Measurements from ENCODE around the gene LZTS2.
"Not testable (repeated sequence)": the region's sequence is repeated elsewhere in the genome, so short reads cannot be mapped to it uniquely, and the experiment has no call there.

The LZTS2 gene

DNA sequence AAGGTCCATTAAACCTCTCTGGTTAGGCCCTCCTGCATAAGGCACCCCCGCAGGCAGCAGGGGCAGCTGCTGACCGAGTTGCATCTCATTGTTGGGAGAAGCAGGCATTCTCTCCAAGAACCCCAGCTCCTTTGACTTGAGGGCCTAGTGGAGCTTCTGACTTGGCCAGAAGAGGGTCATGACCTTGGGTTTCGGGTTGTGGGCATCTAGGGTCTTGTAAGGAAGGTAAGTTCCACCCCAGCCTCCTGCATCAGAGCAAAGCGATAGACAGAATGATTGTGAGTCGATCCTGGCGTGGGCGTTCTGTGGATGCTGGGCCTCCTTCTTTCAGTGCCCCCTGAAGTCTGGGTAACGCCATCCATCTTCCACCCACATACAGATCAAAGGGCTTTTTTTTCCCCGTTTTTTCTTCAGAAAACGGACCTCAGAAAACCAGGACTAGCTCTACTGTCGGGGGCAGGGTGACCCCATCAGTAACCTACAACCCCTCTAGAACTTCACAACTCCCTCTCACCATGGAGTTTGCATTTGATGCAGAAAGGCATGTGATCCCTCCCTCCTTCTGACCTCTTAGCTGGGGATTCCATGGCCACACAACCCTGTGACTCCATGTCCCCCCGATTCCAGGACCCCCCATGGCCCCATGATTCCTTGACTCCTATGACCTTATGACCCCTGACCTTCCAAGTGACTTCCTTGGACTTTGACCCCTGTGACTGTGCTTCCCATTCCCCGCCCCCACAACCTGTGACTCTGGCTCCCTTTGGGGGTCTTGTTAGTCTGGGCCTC is 27.3 kb upstream of the LZTS2 start:
- H3K27ac Mint-ChIP-seq: no peak overlapping the region
- no peak overlapping the region for H3K4me3 Mint-ChIP-seq
- H3K4me1 Mint-ChIP-seq (ENCODE audit: low read depth): peaks cover 10% of the 10 kb centered on the region

DNA sequence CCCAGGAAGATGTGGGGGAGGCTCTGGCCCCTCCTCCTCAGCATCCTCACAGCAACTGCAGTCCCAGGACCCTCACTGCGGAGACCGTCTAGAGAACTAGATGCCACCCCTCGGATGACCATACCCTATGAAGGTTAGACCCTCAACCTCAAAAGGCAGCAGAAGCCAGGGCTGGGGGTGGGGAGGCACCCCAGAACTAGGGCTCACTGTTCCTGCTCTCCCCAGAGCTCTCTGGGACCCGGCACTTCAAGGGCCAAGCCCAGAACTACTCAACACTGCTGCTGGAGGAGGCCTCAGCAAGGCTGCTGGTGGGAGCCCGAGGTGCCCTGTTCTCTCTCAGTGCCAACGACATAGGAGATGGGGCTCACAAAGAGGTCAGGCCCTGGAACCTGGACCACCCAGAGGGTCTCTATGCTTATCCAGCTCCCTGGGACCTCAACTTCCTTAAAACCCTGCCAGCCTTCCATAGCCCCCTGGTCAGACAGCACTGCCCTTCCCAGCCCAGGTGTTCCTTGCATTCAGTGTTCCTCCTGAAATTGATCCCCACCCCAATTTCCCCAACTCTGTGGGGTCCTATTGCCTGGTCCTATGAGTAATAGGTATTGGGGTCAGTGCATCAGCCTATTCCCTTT is 26.6 kb upstream of the LZTS2 start:
- Mint-ChIP-seq H3K4me1 (ENCODE audit: low read depth) (peaks cover 10% of the 10 kb centered on the region), H3K9me3 (no peaks in the 10 kb centered on the region), H3K27me3 (ENCODE audit: low read depth) (peaks cover 8% of the 10 kb centered on the region), H3K36me3 (ENCODE audit: low read depth) (peaks cover 2% of the 10 kb centered on the region), H3K27ac (no peak overlapping the region), H3K4me3 (no peak overlapping the region)

More for the DNA sequence above, 27.3 kb upstream of the LZTS2 start:
- peaks cover 8% of the 10 kb centered on the region for H3K27me3 Mint-ChIP-seq (ENCODE audit: low read depth)
- peaks cover 3% of the 10 kb centered on the region for H3K36me3 Mint-ChIP-seq (ENCODE audit: low read depth)
- no peaks in the 10 kb centered on the region for H3K9me3 Mint-ChIP-seq

DNA sequence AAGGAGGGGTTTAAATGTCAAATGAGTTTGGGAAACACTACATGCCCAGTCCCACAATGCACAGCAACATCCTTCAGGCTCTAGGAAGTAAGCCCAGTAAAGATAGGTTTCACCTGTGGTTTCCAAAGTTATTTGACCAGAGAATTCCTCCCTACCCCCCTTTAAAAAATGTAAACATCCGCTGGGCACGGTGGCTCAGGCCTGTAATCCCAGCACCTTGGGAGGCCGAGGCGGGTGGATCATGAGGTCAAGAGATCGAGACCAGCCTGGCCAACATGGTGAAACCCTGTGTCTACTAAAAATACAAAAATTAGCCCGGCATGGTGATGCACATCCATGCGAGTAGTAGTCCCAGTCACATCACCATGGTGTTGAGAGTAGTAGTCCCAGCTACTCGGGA is 24.2 kb upstream of the LZTS2 start:
- H3K27ac Mint-ChIP-seq; H3K36me3 Mint-ChIP-seq (ENCODE audit: low read depth); H3K4me1 Mint-ChIP-seq (ENCODE audit: low read depth); H3K27me3 Mint-ChIP-seq (ENCODE audit: low read depth); H3K9me3 Mint-ChIP-seq; H3K4me3 Mint-ChIP-seq: not testable (repeated sequence)

- no peaks in the 10 kb centered on the region for H3K4me1 Mint-ChIP-seq (ENCODE audit: low read depth)
- H3K36me3 Mint-ChIP-seq (ENCODE audit: low read depth): peaks cover 2% of the 10 kb centered on the region
- H3K27me3 Mint-ChIP-seq (ENCODE audit: low read depth): no peaks in the 10 kb centered on the region
- H3K9me3 Mint-ChIP-seq: no peaks in the 10 kb centered on the region
- no peak overlapping the region for H3K27ac Mint-ChIP-seq
- H3K4me3 Mint-ChIP-seq: no peak overlapping the region
Measured at GRCh38 chr10:100976906-100977305, 22.7 kb upstream of the LZTS2 start.

DNA sequence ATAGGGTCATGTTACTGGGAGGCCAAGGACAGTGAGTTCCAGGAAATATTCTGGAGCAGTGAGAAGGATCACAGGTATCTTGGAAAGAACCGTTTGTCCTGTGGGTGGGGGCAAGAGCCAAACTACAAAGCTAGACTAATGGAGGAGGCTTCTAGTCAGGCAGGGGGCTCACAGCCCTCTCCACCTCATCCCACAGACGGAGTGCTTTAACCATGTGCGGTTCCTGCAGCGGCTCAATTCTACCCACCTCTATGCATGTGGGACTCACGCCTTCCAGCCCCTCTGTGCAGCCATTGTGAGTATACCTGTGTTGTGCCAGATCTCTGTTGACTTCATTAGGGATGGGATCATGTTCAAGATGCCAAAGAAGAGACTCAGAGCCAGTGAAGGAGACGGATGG is 22.2 kb upstream of the LZTS2 start:
- Mint-ChIP-seq H3K27ac (no peak overlapping the region), H3K27me3 (ENCODE audit: low read depth) (no peaks in the 10 kb centered on the region), H3K4me1 (ENCODE audit: low read depth) (no peaks in the 10 kb centered on the region), H3K36me3 (ENCODE audit: low read depth) (peaks cover 2% of the 10 kb centered on the region), H3K4me3 (no peak overlapping the region), H3K9me3 (no peaks in the 10 kb centered on the region)

DNA sequence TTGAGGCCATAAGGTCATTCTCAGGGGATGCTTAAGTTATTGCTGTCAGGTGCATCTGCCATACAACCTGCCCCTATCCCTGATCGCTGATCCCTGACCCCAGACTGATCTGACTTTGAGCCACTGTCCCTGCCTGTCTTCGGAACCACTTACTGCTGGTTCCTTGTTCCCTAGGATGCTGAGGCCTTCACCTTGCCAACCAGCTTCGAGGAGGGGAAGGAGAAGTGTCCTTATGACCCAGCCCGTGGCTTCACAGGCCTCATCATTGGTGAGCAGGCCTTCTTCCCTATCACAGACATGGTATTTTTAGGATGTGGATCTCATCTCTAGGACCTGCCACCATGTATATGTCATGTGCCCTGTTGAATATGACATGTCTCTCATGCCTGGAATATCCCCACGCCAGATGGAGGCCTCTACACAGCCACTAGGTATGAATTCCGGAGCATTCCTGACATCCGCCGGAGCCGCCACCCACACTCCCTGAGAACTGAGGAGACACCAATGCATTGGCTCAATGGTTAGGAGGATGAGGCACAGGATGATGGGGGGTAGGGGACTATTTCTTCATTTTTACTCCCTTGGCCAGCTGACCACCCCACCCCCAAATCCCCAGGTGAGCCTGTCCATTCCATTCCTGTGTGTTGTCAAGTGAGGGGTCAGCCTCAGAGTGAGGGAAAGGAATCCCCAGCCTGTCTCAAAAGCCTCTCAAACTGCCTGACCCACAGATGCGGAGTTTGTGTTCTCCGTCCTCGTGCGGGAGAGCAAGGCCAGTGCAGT is 21.3 kb upstream of the LZTS2 start:
- no peaks in the 10 kb centered on the region for H3K27me3 Mint-ChIP-seq (ENCODE audit: low read depth)
- H3K4me3 Mint-ChIP-seq: no peak overlapping the region
- H3K9me3 Mint-ChIP-seq: no peaks in the 10 kb centered on the region
- H3K36me3 Mint-ChIP-seq (ENCODE audit: low read depth): peaks cover 2% of the 10 kb centered on the region
- H3K27ac Mint-ChIP-seq: no peak overlapping the region
- no peaks in the 10 kb centered on the region for H3K4me1 Mint-ChIP-seq (ENCODE audit: low read depth)

DNA sequence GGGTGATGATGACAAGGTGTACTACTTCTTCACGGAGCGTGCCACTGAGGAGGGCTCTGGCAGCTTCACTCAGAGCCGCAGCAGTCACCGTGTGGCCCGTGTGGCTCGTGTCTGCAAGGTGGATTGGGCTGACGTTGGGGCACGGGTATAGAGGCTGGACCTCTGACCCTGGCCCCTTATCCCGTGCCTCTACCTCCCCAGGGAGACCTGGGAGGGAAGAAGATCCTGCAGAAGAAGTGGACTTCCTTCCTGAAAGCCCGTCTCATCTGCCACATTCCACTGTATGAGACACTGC is 20.8 kb upstream of the LZTS2 start:
- Mint-ChIP-seq H3K4me1 (ENCODE audit: low read depth) (no peaks in the 10 kb centered on the region), H3K27ac (no peak overlapping the region), H3K36me3 (ENCODE audit: low read depth) (peaks cover 2% of the 10 kb centered on the region), H3K9me3 (no peaks in the 10 kb centered on the region), H3K27me3 (ENCODE audit: low read depth) (no peaks in the 10 kb centered on the region), H3K4me3 (no peak overlapping the region)

- no peaks in the 10 kb centered on the region for H3K27me3 Mint-ChIP-seq (ENCODE audit: low read depth)
Measured at GRCh38 chr10:100979791-100980272, 19.8 kb upstream of the LZTS2 start.

DNA sequence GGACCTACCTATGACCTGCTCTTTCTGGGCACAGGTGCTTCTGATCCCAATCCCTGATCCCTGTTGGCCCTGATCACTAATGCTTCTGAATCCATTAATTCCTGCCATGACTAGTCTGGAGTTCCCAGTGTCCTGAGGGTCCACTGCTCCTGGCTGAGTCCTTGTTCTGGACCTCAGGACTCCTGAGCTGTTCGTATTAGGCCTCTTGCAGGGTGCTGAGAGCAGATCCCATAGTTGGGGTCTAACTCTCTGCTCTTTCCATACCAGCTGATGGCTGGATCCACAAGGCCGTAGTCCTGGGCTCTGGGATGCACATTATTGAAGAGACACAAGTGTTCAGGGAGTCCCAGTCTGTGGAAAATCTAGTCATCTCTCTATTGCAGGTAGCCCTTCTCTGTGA is 19.3 kb upstream of the LZTS2 start:
- H3K27ac Mint-ChIP-seq: no peak overlapping the region
- no peak overlapping the region for H3K4me3 Mint-ChIP-seq
- no peaks in the 10 kb centered on the region for H3K27me3 Mint-ChIP-seq (ENCODE audit: low read depth)
- H3K36me3 Mint-ChIP-seq (ENCODE audit: low read depth): peaks cover 5% of the 10 kb centered on the region
- no peaks in the 10 kb centered on the region for H3K4me1 Mint-ChIP-seq (ENCODE audit: low read depth)
- no peaks in the 10 kb centered on the region for H3K9me3 Mint-ChIP-seq

More at GRCh38 chr10:100979791-100980272, 19.8 kb upstream of the LZTS2 start:
- no peak overlapping the region for H3K27ac Mint-ChIP-seq
- H3K4me3 Mint-ChIP-seq: no peak overlapping the region
- H3K9me3 Mint-ChIP-seq: no peaks in the 10 kb centered on the region
- no peaks in the 10 kb centered on the region for H3K4me1 Mint-ChIP-seq (ENCODE audit: low read depth)
- peaks cover 2% of the 10 kb centered on the region for H3K36me3 Mint-ChIP-seq (ENCODE audit: low read depth)

GRCh38 chr10:100980711-100981110 is 18.9 kb upstream of the LZTS2 start:
- Mint-ChIP-seq H3K4me1 (ENCODE audit: low read depth) (peaks cover 3% of the 10 kb centered on the region), H3K36me3 (ENCODE audit: low read depth) (peaks cover 5% of the 10 kb centered on the region), H3K27me3 (ENCODE audit: low read depth) (no peaks in the 10 kb centered on the region), H3K9me3 (no peaks in the 10 kb centered on the region), H3K4me3 (no peak overlapping the region), H3K27ac (no peak overlapping the region)

DNA sequence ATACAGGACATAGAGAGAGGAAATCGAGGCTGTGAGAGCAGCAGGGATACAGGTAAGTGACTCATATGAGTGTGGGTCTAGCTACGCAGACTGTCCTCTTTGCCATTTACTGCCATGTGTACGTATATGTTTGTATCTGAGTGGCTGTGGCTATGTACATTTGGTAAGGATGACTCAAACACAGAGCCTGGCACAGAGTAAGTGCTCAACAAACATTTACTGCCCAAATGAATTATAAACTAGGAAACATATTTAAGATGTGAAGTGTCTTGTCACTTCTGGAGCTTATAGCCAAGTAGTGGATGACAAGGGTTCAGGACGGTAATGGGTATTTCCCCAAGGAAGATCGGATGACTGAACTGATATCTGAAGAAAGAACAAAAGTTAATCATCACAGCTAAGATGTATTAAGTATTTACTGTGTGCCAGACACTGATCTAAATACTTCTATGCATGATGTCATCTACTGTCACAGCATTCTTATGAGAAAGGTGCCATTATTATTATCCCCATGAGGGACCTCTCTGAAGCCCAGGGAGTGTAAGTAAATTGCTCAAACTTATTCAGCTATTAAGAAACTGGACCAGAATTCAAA is 18.3 kb upstream of the LZTS2 start:
- Mint-ChIP-seq H3K4me3 (no peak overlapping the region), H3K4me1 (ENCODE audit: low read depth) (peaks cover 6% of the 10 kb centered on the region)

GRCh38 chr10:100982916-100983830 is 16.4 kb upstream of the LZTS2 start:
- Mint-ChIP-seq H3K27me3 (ENCODE audit: low read depth) (no peaks in the 10 kb centered on the region), H3K4me3 (no peak overlapping the region), H3K4me1 (ENCODE audit: low read depth) (peaks cover 14% of the 10 kb centered on the region), H3K36me3 (ENCODE audit: low read depth) (peaks cover 13% of the 10 kb centered on the region), H3K9me3 (no peaks in the 10 kb centered on the region), H3K27ac (no peak overlapping the region)

More for the DNA sequence above, 18.3 kb upstream of the LZTS2 start:
- no peaks in the 10 kb centered on the region for H3K9me3 Mint-ChIP-seq
- no peaks in the 10 kb centered on the region for H3K27me3 Mint-ChIP-seq (ENCODE audit: low read depth)
- H3K36me3 Mint-ChIP-seq (ENCODE audit: low read depth): peaks cover 5% of the 10 kb centered on the region
- H3K27ac Mint-ChIP-seq: no peak overlapping the region

- Mint-ChIP-seq H3K27ac (no peak overlapping the region), H3K9me3 (no peaks in the 10 kb centered on the region), H3K4me1 (ENCODE audit: low read depth) (peaks cover 14% of the 10 kb centered on the region), H3K27me3 (ENCODE audit: low read depth) (no peaks in the 10 kb centered on the region), H3K36me3 (ENCODE audit: low read depth) (peaks cover 13% of the 10 kb centered on the region), H3K4me3 (no peak overlapping the region)
Measured at GRCh38 chr10:100983868-100984671, 15.5 kb upstream of the LZTS2 start.

Data from T-helper 1 cell treated with Interleukin-12 subunit alpha and Interleukin-12 subunit beta and Interleukin-4 antibody, amounts not matched to agents 30 μg/mL and 1 μg/mL, for 36 hours (primary cell).